Common myeloid progenitor, CD34-positive (primary cell): ENCODE measurements around the gene TAF8.
A peak's percentile ranks its signal among the peaks of the same experiment; 100 is the strongest.

Experiments
- CTCF ChIA-PET: fragments of 350-600 bp; sonication (Branson Sonifier 250); formaldehyde crosslinking; loops from one replicate; lab custom pipeline; 2021; ENCODE audit warnings: antibody characterized with exemption; lab: Charles Lee
- POLR2A ChIA-PET: fragments of 350-600 bp; sonication (Branson Sonifier 250); formaldehyde crosslinking; loops from one replicate; lab custom pipeline; 2021; ENCODE audit warnings: antibody characterized with exemption; lab: Charles Lee
- DNase-seq, 3 donors: peaks; one replicate each; pipeline versions ENCODE4 v3.0.0 to v3.0.0-alpha.2; 2013
- H3K27ac ChIP-seq, 2 experiments: 1 replicate in 1 of 2; 2 replicates in 1 of 2; pipeline ENCODE4 v1.7.0; 2013; ENCODE audit warnings: inconsistent platforms in 2 of 2, low read length in 2 of 2, mild to moderate bottlenecking in 2 of 2, low read depth in 1 of 2, moderate library complexity in 1 of 2; ENCODE audit not compliant: severe bottlenecking in 2 of 2, insufficient read depth in 1 of 2, poor library complexity in 1 of 2
- H3K27me3 ChIP-seq, 5 experiments: replicated peaks in 2 of 5; 1 replicate in 3 of 5; 2 replicates in 2 of 5; pipeline versions ENCODE4 v1.6.1 to v1.7.0; 2013; ENCODE audit warnings: low read length in 4 of 5, mild to moderate bottlenecking in 2 of 5, moderate library complexity in 2 of 5, inconsistent platforms in 1 of 5; ENCODE audit not compliant: insufficient read depth in 5 of 5, control insufficient read depth in 4 of 5
- H3K36me3 ChIP-seq, 4 experiments: 1 replicate in 2 of 4; 2 replicates in 2 of 4; pipeline versions ENCODE4 v1.6.1 to v1.7.0; 2013; ENCODE audit warnings: low read length in 3 of 4, control low read depth in 1 of 4, mild to moderate bottlenecking in 1 of 4; ENCODE audit not compliant: control insufficient read depth in 4 of 4, insufficient read depth in 4 of 4
- H3K4me1 ChIP-seq, 4 experiments: 1 replicate in 3 of 4; 2 replicates in 1 of 4; pipeline versions ENCODE4 v1.6.1 to v1.7.1; 2013; ENCODE audit warnings: low read length in 3 of 4, mild to moderate bottlenecking in 3 of 4, control low read depth in 1 of 4, inconsistent platforms in 1 of 4, moderate library complexity in 1 of 4; ENCODE audit not compliant: control insufficient read depth in 4 of 4, insufficient read depth in 4 of 4; ENCODE audit errors: control extremely low read depth in 1 of 4
- H3K4me3 ChIP-seq, 7 experiments: 1 replicate in 4 of 7; 2 replicates in 3 of 7; pipeline versions ENCODE4 v1.5.1 to v1.7.0; 2013; ENCODE audit warnings: mild to moderate bottlenecking in 7 of 7, low read length in 6 of 7, moderate library complexity in 6 of 7, inconsistent platforms in 2 of 7, low read depth in 2 of 7, control low read depth in 1 of 7; ENCODE audit not compliant: insufficient read depth in 4 of 7, control insufficient read depth in 1 of 7; ENCODE audit errors: extremely low read depth in 1 of 7
- H3K9me3 ChIP-seq, 5 experiments: 1 replicate in 4 of 5; 2 replicates in 1 of 5; pipeline versions ENCODE4 v1.6.1 to v1.7.1; 2013; ENCODE audit warnings: low read length in 4 of 5, mild to moderate bottlenecking in 2 of 5, inconsistent platforms in 1 of 5, low read depth in 1 of 5, moderate library complexity in 1 of 5; ENCODE audit not compliant: control insufficient read depth in 4 of 5, insufficient read depth in 2 of 5; ENCODE audit errors: control extremely low read depth in 1 of 5
- WGBS: methylation state at CpG from one replicate; pipeline ENCODE4 v1.1.5; 2013; ENCODE audit not compliant: insufficient coverage; 5-methylcytosine and 5-hydroxymethylcytosine counted together

TAF8 gene

GRCh38 chr6:42068872-42069522 is 18.7 kb downstream of the TAF8 start:
- H3K4me1 ChIP-seq = no peaks in the 10 kb centered on the region
- ChIA-PET POLR2A (no interaction called here), CTCF (interaction anchor here (1.1 to 1.2 kb wide), 2 partner anchors 18 to 32 kb away, joined by 3 to 5 read pairs; partner anchors contain the start of gene TAF8)
- H3K9me3 ChIP-seq = no peaks in the 10 kb centered on the region
- no peak overlapping the region for H3K4me3 ChIP-seq
- WGBS = 100% methylated on average over 5 of the region's 5 CpGs
- no peak overlapping the region for H3K27ac ChIP-seq
- H3K27me3 ChIP-seq = no peaks in the 10 kb centered on the region
- no peak for DNase-seq
- peaks cover 16 to 84% (median 63%) of the 10 kb centered on the region in 4 experiments for H3K36me3 ChIP-seq

GRCh38 chr6:42071881-42072583 is 21.7 kb downstream of the TAF8 start:
- no peaks in the 10 kb centered on the region for H3K9me3 ChIP-seq
- H3K27ac ChIP-seq = no peak overlapping the region
- CTCF ChIA-PET = interaction anchor here (4.6 kb wide), 1 partner anchor 96 kb away, joined by 29 read pairs; no protein-coding TSS in a partner anchor
- 80% methylated on average over 5 of the region's 6 CpGs for WGBS
- H3K4me1 ChIP-seq = no peaks in the 10 kb centered on the region
- peaks cover 15 to 82% (median 68%) of the 10 kb centered on the region in 4 experiments for H3K36me3 ChIP-seq
- H3K27me3 ChIP-seq = no peaks in the 10 kb centered on the region
- POLR2A ChIA-PET = no interaction called here
- DNase-seq = no peak
- no peak overlapping the region for H3K4me3 ChIP-seq

GRCh38 chr6:42073287-42073686 is 23.0 kb downstream of the TAF8 start:
- ChIA-PET POLR2A (no interaction called here), CTCF (interaction anchor here (0.8 to 4.6 kb wide), 9 partner anchors 9 to 141 kb away, joined by 3 to 29 read pairs (median 8); no protein-coding TSS in a partner anchor)
- WGBS = 100% methylated on average over 2 of the region's 2 CpGs
- Histone ChIP-seq H3K9me3 (no peaks in the 10 kb centered on the region), H3K4me1 (no peaks in the 10 kb centered on the region), H3K27ac (no peak overlapping the region), H3K36me3 (peaks cover 22 to 82% (median 70%) of the 10 kb centered on the region in 4 experiments), H3K4me3 (no peak overlapping the region), H3K27me3 (no peaks in the 10 kb centered on the region)
- no peak for DNase-seq

GRCh38 chr6:42075159-42075838 is 25.0 kb downstream of the TAF8 start:
- CTCF ChIA-PET = interaction anchor here (0.6 to 4.6 kb wide), 7 partner anchors 9 to 139 kb away, joined by 3 to 29 read pairs (median 8); no protein-coding TSS in a partner anchor
- Histone ChIP-seq H3K27ac (no peak overlapping the region), H3K4me3 (no peak overlapping the region), H3K4me1 (no peaks in the 10 kb centered on the region), H3K27me3 (no peaks in the 10 kb centered on the region), H3K9me3 (no peaks in the 10 kb centered on the region), H3K36me3 (peaks cover 24 to 79% (median 65%) of the 10 kb centered on the region in 4 experiments)
- WGBS = 65% methylated on average over 4 of the region's 7 CpGs
- POLR2A ChIA-PET = no interaction called here
- DNase-seq = peak; percentile 60 to 78 (median 68)

GRCh38 chr6:42078386-42078785 is 28.1 kb downstream of the TAF8 start:
- H3K4me3 ChIP-seq = no peak overlapping the region
- H3K9me3 ChIP-seq = no peaks in the 10 kb centered on the region
- H3K36me3 ChIP-seq = peaks cover 21 to 71% (median 48%) of the 10 kb centered on the region in 4 experiments
- ChIA-PET POLR2A (no interaction called here), CTCF (interaction anchor here (0.9 to 2.9 kb wide), 5 partner anchors 14 to 137 kb away, joined by 3 to 11 read pairs (median 7); no protein-coding TSS in a partner anchor)
- no peak overlapping the region for H3K27ac ChIP-seq
- H3K4me1 ChIP-seq = no peaks in the 10 kb centered on the region
- no peaks in the 10 kb centered on the region for H3K27me3 ChIP-seq
- no peak for DNase-seq
- WGBS = 98% methylated on average over 10 of the region's 11 CpGs

- POLR2A ChIA-PET = no interaction called here
- DNase-seq = no peak
- no peaks in the 10 kb centered on the region for H3K27me3 ChIP-seq
- no peaks in the 10 kb centered on the region for H3K9me3 ChIP-seq
- H3K36me3 ChIP-seq = peaks cover 19 to 62% (median 38%) of the 10 kb centered on the region in 4 experiments
- no peaks in the 10 kb centered on the region for H3K4me1 ChIP-seq
- no peak overlapping the region for H3K27ac ChIP-seq
- WGBS = 100% methylated on average over 5 of the region's 10 CpGs
- CTCF ChIA-PET = interaction anchor here (0.7 to 2.9 kb wide), 3 partner anchors 19 to 150 kb away, joined by 3 to 13 read pairs (median 11); no protein-coding TSS in a partner anchor
- no peak overlapping the region for H3K4me3 ChIP-seq
Measured at GRCh38 chr6:42079941-42080464, 29.7 kb downstream of the TAF8 start.
